Measurements from ENCODE around the gene VDR.

- TF ChIP-seq CTCF (IDR thresholded peaks at IDR 0.05 in 8 of 11, conservative IDR thresholded peaks at IDR 0.05 in 3 of 11) (no peak), POLR2AphosphoS5 (IDR thresholded peaks at IDR 0.05) (no peak)
Observed at GRCh38 chr12:47885566-47885965, 19.2 kb downstream of the VDR start.

Data from spleen (tissue), 7 donors.